ENCODE measurements around the gene RASSF6. TPM values are rescaled to one million over a fixed set of nuclear protein-coding genes. Genes with fewer than 3 reads are reported as not detected.
"Not testable (repeated sequence)": the region's sequence is repeated elsewhere in the genome, so short reads cannot be mapped to it uniquely, and the experiment has no call there.

Gene RASSF6
- total RNA-seq, 2 experiments from 2014 or later = not detected

GRCh38 chr4:73588613-73589012 lies 31.6 kb downstream of the RASSF6 start:
- no peaks in the 10 kb centered on the region for H3K27me3 Mint-ChIP-seq
- no peaks in the 10 kb centered on the region for H3K9me3 Mint-ChIP-seq

DNA sequence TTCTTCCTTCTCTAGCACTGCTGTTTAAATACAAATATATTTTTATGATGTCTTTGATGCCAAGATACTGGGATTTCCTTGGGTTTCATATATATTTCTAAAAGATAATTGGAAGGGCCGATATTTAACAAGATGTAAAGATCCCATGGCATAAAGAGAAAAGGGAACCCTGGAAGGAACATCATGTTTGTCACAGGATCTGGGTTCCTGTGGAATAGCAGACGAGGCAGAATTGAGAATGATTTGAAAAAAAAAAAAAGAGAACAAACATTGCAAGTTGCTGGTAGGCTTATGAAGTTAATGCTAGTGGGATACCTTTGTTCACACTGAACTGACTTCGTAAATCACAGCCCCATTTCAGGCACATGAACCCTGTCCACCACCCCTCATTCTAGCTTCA lies 33.6 kb downstream of the RASSF6 start:
- no peaks in the 10 kb centered on the region for H3K4me1 Mint-ChIP-seq (ENCODE audit: low read depth)
- no peak overlapping the region for H3K4me3 Mint-ChIP-seq
- no peak overlapping the region for H3K27ac Mint-ChIP-seq
- ChIA-PET CTCF (no interaction called here), POLR2A (no interaction called here)
- DNase-seq = no peak
- intact Hi-C loops (cut with micrococcal nuclease) = no loop called here
- H3K27me3 Mint-ChIP-seq = no peaks in the 10 kb centered on the region
- H3K36me3 Mint-ChIP-seq = no peaks in the 10 kb centered on the region
- no peaks in the 10 kb centered on the region for H3K9me3 Mint-ChIP-seq

More at GRCh38 chr4:73588613-73589012, 31.6 kb downstream of the RASSF6 start:
- DNase-seq = no peak
- H3K4me3 Mint-ChIP-seq = no peak overlapping the region
- CTCF ChIA-PET = no interaction called here
- H3K36me3 Mint-ChIP-seq = no peaks in the 10 kb centered on the region
- no peaks in the 10 kb centered on the region for H3K4me1 Mint-ChIP-seq (ENCODE audit: low read depth)
- no peak overlapping the region for H3K27ac Mint-ChIP-seq
- intact Hi-C loops (cut with micrococcal nuclease) = no loop called here
- POLR2A ChIA-PET = no interaction called here

DNA sequence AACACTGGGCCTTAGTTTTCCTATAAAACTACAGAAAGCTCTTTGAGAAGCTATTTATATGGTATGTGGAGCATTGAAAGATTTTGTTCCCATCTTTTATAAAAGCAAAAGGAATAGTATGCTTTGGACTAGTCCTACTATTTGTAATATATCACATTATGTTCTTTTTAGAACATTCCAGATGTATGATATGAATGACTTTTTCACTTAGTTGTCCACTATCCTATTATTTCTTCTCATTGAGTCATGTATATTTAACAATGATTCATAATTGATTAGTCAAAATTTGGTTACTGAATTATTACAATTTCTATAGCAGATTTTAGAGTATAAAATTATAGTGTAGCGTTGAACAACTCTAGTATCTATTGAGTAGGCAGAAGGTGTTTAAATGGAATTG lies 34.2 kb downstream of the RASSF6 start:
- H3K4me1 Mint-ChIP-seq (ENCODE audit: low read depth) = no peaks in the 10 kb centered on the region
- no peak overlapping the region for H3K27ac Mint-ChIP-seq
- no peak for DNase-seq
- intact Hi-C loops (cut with micrococcal nuclease) = no loop called here
- no peak overlapping the region for H3K4me3 Mint-ChIP-seq
- H3K36me3 Mint-ChIP-seq = no peaks in the 10 kb centered on the region
- CTCF ChIA-PET = no interaction called here
- no peaks in the 10 kb centered on the region for H3K27me3 Mint-ChIP-seq
- H3K9me3 Mint-ChIP-seq = no peaks in the 10 kb centered on the region
- POLR2A ChIA-PET = no interaction called here

DNA sequence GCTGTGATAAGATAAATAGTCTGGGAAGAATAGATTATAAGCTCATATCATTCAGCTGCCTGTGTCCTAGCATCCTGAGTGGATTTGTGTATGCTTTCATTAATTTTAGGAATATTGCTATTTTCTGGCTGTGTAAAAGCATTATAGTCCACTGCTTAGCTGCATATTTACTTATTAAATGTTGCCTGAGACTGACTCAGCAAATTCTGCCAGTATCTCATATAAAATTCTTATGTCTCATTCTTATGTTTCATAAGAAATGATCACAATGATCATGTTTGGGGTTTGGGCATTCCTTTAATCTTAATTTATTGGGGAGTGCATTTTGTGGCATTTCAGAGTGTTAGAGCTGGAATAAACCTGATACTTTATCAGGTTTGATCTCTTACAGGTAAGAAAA lies 34.9 kb downstream of the RASSF6 start:
- ChIA-PET POLR2A (no interaction called here), CTCF (no interaction called here)
- H3K27me3 Mint-ChIP-seq = no peaks in the 10 kb centered on the region

DNA sequence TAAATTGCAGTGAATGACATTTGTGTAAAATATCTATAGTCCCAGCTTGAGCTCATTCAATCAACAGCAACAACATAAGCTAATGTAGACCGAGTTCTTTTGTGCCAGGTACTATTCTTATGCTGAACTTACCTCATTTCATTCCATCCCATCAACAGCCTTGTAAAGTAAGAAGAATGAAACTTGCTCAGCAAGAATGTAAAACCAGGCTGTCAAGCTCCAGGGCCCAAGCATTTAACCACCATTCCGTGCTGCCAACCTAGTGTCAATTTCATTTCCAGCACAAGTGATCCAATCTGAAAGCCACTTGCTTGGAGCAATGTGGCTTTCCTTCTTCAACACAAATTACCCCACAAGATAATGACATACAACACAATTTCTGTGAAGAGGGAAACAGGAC lies 36.6 kb downstream of the RASSF6 start:
- Mint-ChIP-seq H3K9me3 (no peaks in the 10 kb centered on the region), H3K27ac (no peak overlapping the region), H3K27me3 (no peaks in the 10 kb centered on the region), H3K4me3 (no peak overlapping the region), H3K4me1 (ENCODE audit: low read depth) (no peaks in the 10 kb centered on the region), H3K36me3 (no peaks in the 10 kb centered on the region)
- no peak for DNase-seq
- intact Hi-C loops (cut with micrococcal nuclease) = no loop called here
- ChIA-PET POLR2A (no interaction called here), CTCF (interaction anchor here (0.8 kb wide), 1 partner anchor 8 kb away, joined by 3 read pairs; no protein-coding TSS in a partner anchor)

More for the DNA sequence above, 34.9 kb downstream of the RASSF6 start:
- no peak overlapping the region for H3K4me3 Mint-ChIP-seq
- H3K36me3 Mint-ChIP-seq = no peaks in the 10 kb centered on the region
- no peak for DNase-seq
- H3K4me1 Mint-ChIP-seq (ENCODE audit: low read depth) = no peaks in the 10 kb centered on the region
- H3K9me3 Mint-ChIP-seq = no peaks in the 10 kb centered on the region
- H3K27ac Mint-ChIP-seq = no peak overlapping the region
- intact Hi-C loops (cut with micrococcal nuclease) = no loop called here

GRCh38 chr4:73577371-73577770 lies 42.9 kb downstream of the RASSF6 start:
- no peaks in the 10 kb centered on the region for H3K27me3 Mint-ChIP-seq
- H3K36me3 Mint-ChIP-seq = no peaks in the 10 kb centered on the region
- ChIA-PET POLR2A (no interaction called here), CTCF (no interaction called here)
- H3K9me3 Mint-ChIP-seq = no peaks in the 10 kb centered on the region
- DNase-seq = no peak
- intact Hi-C loops (cut with micrococcal nuclease) = loop anchor here (10.0 kb wide), 1 partner anchor 557 kb away; no protein-coding TSS in a partner anchor
- H3K4me1 Mint-ChIP-seq (ENCODE audit: low read depth) = no peaks in the 10 kb centered on the region
- no peak overlapping the region for H3K27ac Mint-ChIP-seq
- no peak overlapping the region for H3K4me3 Mint-ChIP-seq

- Mint-ChIP-seq H3K4me3 (no peak overlapping the region), H3K36me3 (no peaks in the 10 kb centered on the region), H3K9me3 (no peaks in the 10 kb centered on the region), H3K4me1 (ENCODE audit: low read depth) (no peaks in the 10 kb centered on the region), H3K27me3 (no peaks in the 10 kb centered on the region), H3K27ac (no peak overlapping the region)
- DNase-seq = no peak
- POLR2A ChIA-PET = no interaction called here
- intact Hi-C loops (cut with micrococcal nuclease) = loop anchor here (10.0 kb wide), 1 partner anchor 558 kb away; no protein-coding TSS in a partner anchor
- CTCF ChIA-PET = interaction anchor here (1.2 to 1.6 kb wide), 2 partner anchors 8 to 77 kb away, joined by 3 to 8 read pairs; no protein-coding TSS in a partner anchor
These were observed 43.9 kb downstream of the RASSF6 start for GRCh38 chr4:73576381-73576780.

DNA sequence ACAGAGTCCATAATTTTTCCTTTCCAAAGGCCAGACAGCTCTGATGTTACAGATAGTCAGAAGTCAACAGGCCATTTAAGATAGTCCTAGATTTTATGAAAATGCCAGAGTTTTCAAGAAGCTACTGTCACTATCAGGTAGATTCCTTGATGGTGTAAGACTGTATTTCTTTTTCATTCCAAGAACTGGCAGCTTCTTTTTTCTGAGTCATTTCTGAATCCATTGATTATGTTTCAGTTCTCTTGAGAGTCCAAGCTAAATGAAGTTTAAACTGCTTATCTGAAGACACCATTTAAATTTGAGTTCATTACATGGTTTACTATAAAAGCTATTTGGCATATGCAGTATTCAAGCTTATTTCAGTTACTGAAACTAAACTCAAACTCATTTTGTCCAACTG lies 44.6 kb downstream of the RASSF6 start:
- POLR2A ChIA-PET = no interaction called here
- no peaks in the 10 kb centered on the region for H3K36me3 Mint-ChIP-seq
- DNase-seq = no peak
- intact Hi-C loops (cut with micrococcal nuclease) = loop anchor here (10.0 kb wide), 1 partner anchor 559 kb away; no protein-coding TSS in a partner anchor
- no peaks in the 10 kb centered on the region for H3K4me1 Mint-ChIP-seq (ENCODE audit: low read depth)
- no peaks in the 10 kb centered on the region for H3K9me3 Mint-ChIP-seq
- H3K27ac Mint-ChIP-seq = no peak overlapping the region
- no peaks in the 10 kb centered on the region for H3K27me3 Mint-ChIP-seq
- H3K4me3 Mint-ChIP-seq = no peak overlapping the region
- CTCF ChIA-PET = interaction anchor here (1.2 to 1.6 kb wide), 2 partner anchors 9 to 78 kb away, joined by 3 to 8 read pairs; no protein-coding TSS in a partner anchor

- Mint-ChIP-seq H3K9me3 (no peaks in the 10 kb centered on the region), H3K27ac (no peak overlapping the region), H3K27me3 (no peaks in the 10 kb centered on the region), H3K36me3 (no peaks in the 10 kb centered on the region), H3K4me1 (ENCODE audit: low read depth) (no peaks in the 10 kb centered on the region), H3K4me3 (no peak overlapping the region)
- ChIA-PET CTCF (interaction anchor here (0.7 to 1.5 kb wide), 3 partner anchors 8 to 81 kb away, joined by 4 to 8 read pairs (median 7); no protein-coding TSS in a partner anchor), POLR2A (no interaction called here)
- intact Hi-C loops (cut with micrococcal nuclease) = loop anchor here (5.0 to 10.0 kb wide), 2 partner anchors 78 to 561 kb away; no protein-coding TSS in a partner anchor
- peak; percentile 30 for DNase-seq
These were observed 46.3 kb downstream of the RASSF6 start for GRCh38 chr4:73573794-73574528.

GRCh38 chr4:73550865-73551264 lies 69.4 kb downstream of the RASSF6 start:
- H3K4me1 Mint-ChIP-seq (ENCODE audit: low read depth); H3K27me3 Mint-ChIP-seq; H3K9me3 Mint-ChIP-seq; H3K27ac Mint-ChIP-seq; intact Hi-C loops (cut with micrococcal nuclease); DNase-seq; H3K4me3 Mint-ChIP-seq; H3K36me3 Mint-ChIP-seq; CTCF ChIA-PET; POLR2A ChIA-PET: not testable (repeated sequence)

DNA sequence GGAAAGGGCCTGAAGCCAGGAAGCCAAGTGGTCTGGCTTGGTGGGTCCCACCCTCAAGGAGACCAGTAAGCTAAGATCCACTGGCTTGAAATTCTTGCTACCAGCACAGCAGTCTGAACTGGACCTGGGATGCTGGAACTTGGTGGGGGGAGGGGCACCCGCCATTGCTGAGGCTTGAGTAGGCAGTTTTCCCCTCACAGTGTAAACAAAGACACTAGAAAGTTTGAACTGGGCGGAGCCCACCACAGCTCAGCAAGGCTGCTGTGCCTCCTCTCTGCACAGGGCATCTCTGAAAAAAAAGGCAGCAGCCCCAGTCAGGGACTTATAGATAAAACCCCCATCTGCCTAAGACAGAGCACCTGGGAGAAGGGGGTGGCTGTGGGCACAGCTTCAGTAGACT lies 75.6 kb downstream of the RASSF6 start:
- Mint-ChIP-seq H3K36me3 (no peaks in the 10 kb centered on the region), H3K4me1 (ENCODE audit: low read depth) (no peaks in the 10 kb centered on the region), H3K27ac (no peak overlapping the region), H3K27me3 (peaks cover 1% of the 10 kb centered on the region), H3K9me3 (no peaks in the 10 kb centered on the region), H3K4me3 (no peak overlapping the region)
- CTCF ChIA-PET = no interaction called here
- DNase-seq = no peak
- POLR2A ChIA-PET = no interaction called here
- intact Hi-C loops (cut with micrococcal nuclease) = no loop called here

DNA sequence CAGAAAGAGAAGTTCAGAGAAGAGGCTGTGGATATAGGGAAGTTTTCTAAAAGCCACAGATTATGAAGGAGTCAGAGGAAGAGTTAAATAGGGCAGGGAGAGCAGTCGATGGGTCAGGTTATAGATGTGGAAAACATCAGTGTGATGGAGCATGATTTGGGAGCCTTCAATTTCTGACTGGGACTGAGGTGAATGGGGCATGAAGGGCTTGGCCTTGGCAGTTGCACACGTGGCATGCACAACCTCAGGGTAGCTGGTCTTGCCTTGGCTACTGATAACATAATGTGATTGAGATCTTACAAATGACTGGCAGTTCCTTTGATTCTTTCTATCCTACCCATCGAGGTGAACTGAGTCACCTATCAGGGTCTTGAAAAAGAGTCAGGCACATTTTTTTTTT lies 79.0 kb downstream of the RASSF6 start:
- intact Hi-C loops (cut with micrococcal nuclease) = no loop called here
- ChIA-PET CTCF (no interaction called here), POLR2A (no interaction called here)
- Mint-ChIP-seq H3K27me3 (peaks cover 3% of the 10 kb centered on the region), H3K36me3 (no peaks in the 10 kb centered on the region), H3K4me3 (no peak overlapping the region), H3K4me1 (ENCODE audit: low read depth) (peaks cover 3% of the 10 kb centered on the region), H3K9me3 (no peaks in the 10 kb centered on the region), H3K27ac (no peak overlapping the region)
- DNase-seq = no peak

DNA sequence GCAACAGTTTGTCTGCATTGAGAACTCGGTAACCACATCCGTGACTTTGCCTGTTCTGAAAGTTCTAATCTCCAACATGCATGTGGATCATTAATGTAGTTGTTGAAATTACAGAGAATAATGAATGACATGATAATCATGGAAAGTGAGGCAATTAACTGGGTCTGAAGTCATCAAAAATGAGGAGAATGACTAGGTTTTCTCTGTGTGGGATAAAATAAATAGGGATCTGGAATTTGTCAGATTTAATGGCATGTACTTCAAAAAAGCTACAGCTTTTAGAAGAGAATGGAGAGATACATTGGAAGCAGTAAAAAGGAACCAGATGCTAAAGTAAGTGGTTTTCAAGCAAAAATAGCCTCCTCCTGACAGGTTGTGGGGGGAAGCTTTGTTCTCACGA lies 79.4 kb downstream of the RASSF6 start:
- Mint-ChIP-seq H3K4me3 (no peak overlapping the region), H3K27ac (no peak overlapping the region), H3K9me3 (no peaks in the 10 kb centered on the region), H3K4me1 (ENCODE audit: low read depth) (peaks cover 7% of the 10 kb centered on the region), H3K36me3 (no peaks in the 10 kb centered on the region), H3K27me3 (peaks cover 6% of the 10 kb centered on the region)
- ChIA-PET POLR2A (no interaction called here), CTCF (no interaction called here)
- intact Hi-C loops (cut with micrococcal nuclease) = no loop called here
- no peak for DNase-seq
